Measurements from ENCODE around the gene PRDM16. TPM values are rescaled to one million over a fixed set of nuclear protein-coding genes. Genes with fewer than 3 reads are reported as not detected.

Gene PRDM16
- total and polyA plus RNA-seq, 2 experiments from 2014 or later = 0.14 to 0.16 TPM

DNA sequence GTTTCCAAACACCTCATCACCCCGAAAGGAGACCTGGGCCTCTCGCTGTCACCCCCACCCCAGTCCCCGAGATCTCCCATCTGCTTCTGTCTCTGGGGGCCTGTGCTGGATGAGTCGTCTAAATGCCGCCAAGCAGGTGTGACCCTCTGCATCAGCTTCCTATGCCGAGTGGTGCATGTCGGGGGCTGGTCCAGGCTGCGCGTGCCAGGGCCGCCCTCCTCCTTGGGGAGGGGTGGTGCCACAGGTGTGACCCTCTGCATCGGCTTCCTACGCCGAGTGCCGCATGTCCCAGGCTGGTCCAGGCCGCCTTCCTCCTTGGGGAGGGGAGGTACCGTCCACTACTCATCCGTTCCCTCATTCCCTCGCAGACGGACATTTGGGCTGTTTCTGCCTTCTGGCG lies 115.7 kb downstream of the PRDM16 start:
- H3K36me3 ChIP-seq (ENCODE audit: insufficient read depth) = no peaks in the 10 kb centered on the region
- H3K27me3 Mint-ChIP-seq (ENCODE audit: insufficient read depth, low read depth, poor library complexity) = peaks cover 10% of the 10 kb centered on the region
- no peak overlapping the region for H3K4me3 ChIP-seq
- no peaks in the 10 kb centered on the region; the same call in 1 of the 3 replicates for H3K4me1 Mint-ChIP-seq
- no peak overlapping the region for H3K4me3 Mint-ChIP-seq
- H3F3A ChIP-seq (replicated peaks; ENCODE audit: low read depth) = peaks cover 9% of the 10 kb centered on the region; the same call in 1 of the 2 replicates
- TF ChIP-seq JUNB (IDR thresholded peaks at IDR 0.05; ENCODE audit: unreplicated experiment) (no peak), EZH2 (IDR thresholded peaks at IDR 0.05; ENCODE audit: low read depth, unreplicated experiment) (no peak), STAT1 (IDR thresholded peaks at IDR 0.05; ENCODE audit: unreplicated experiment) (no peak), NANOG (IDR thresholded peaks at IDR 0.05; ENCODE audit: borderline replicate concordance) (no peak), CREB1 (CRISPR knock-in tag; IDR thresholded peaks at IDR 0.05; ENCODE audit: low read depth) (no peak), POLR2AphosphoS5 (IDR thresholded peaks at IDR 0.05; ENCODE audit: low read depth) (no peak), ZNF114 (CRISPR knock-in tag; IDR thresholded peaks at IDR 0.05) (no peak), EZH2phosphoT487 (IDR thresholded peaks at IDR 0.05; ENCODE audit: unreplicated experiment) (no peak), ZNF331 (CRISPR knock-in tag; IDR thresholded peaks at IDR 0.05; ENCODE audit: low read depth) (no peak)
- TF ChIP-seq, protein P1, sequence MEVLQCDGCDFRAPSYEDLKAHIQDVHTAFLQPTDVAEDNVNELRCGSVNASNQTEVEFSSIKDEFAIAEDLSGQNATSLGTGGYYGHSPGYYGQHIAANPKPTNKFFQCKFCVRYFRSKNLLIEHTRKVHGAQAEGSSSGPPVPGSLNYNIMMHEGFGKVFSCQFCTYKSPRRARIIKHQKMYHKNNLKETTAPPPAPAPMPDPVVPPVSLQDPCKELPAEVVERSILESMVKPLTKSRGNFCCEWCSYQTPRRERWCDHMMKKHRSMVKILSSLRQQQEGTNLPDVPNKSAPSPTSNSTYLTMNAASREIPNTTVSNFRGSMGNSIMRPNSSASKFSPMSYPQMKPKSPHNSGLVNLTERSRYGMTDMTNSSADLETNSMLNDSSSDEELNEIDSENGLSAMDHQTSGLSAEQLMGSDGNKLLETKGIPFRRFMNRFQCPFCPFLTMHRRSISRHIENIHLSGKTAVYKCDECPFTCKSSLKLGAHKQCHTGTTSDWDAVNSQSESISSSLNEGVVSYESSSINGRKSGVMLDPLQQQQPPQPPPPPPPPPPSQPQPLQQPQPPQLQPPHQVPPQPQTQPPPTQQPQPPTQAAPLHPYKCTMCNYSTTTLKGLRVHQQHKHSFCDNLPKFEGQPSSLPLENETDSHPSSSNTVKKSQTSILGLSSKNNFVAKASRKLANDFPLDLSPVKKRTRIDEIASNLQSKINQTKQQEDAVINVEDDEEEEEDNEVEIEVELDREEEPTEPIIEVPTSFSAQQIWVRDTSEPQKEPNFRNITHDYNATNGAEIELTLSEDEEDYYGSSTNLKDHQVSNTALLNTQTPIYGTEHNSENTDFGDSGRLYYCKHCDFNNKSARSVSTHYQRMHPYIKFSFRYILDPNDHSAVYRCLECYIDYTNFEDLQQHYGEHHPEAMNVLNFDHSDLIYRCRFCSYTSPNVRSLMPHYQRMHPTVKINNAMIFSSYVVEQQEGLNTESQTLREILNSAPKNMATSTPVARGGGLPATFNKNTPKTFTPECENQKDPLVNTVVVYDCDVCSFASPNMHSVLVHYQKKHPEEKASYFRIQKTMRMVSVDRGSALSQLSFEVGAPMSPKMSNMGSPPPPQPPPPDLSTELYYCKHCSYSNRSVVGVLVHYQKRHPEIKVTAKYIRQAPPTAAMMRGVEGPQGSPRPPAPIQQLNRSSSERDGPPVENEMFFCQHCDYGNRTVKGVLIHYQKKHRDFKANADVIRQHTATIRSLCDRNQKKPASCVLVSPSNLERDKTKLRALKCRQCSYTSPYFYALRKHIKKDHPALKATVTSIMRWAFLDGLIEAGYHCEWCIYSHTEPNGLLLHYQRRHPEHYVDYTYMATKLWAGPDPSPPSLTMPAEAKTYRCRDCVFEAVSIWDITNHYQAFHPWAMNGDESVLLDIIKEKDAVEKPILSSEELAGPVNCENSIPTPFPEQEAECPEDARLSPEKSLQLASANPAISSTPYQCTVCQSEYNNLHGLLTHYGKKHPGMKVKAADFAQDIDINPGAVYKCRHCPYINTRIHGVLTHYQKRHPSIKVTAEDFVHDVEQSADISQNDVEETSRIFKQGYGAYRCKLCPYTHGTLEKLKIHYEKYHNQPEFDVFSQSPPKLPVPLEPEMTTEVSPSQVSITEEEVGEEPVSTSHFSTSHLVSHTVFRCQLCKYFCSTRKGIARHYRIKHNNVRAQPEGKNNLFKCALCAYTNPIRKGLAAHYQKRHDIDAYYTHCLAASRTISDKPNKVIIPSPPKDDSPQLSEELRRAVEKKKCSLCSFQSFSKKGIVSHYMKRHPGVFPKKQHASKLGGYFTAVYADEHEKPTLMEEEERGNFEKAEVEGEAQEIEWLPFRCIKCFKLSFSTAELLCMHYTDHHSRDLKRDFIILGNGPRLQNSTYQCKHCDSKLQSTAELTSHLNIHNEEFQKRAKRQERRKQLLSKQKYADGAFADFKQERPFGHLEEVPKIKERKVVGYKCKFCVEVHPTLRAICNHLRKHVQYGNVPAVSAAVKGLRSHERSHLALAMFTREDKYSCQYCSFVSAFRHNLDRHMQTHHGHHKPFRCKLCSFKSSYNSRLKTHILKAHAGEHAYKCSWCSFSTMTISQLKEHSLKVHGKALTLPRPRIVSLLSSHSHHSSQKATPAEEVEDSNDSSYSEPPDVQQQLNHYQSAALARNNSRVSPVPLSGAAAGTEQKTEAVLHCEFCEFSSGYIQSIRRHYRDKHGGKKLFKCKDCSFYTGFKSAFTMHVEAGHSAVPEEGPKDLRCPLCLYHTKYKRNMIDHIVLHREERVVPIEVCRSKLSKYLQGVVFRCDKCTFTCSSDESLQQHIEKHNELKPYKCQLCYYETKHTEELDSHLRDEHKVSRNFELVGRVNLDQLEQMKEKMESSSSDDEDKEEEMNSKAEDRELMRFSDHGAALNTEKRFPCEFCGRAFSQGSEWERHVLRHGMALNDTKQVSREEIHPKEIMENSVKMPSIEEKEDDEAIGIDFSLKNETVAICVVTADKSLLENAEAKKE (CRISPR knock-in tag; IDR thresholded peaks at IDR 0.05) = no peak
- TF ChIP-seq, protein P2, sequence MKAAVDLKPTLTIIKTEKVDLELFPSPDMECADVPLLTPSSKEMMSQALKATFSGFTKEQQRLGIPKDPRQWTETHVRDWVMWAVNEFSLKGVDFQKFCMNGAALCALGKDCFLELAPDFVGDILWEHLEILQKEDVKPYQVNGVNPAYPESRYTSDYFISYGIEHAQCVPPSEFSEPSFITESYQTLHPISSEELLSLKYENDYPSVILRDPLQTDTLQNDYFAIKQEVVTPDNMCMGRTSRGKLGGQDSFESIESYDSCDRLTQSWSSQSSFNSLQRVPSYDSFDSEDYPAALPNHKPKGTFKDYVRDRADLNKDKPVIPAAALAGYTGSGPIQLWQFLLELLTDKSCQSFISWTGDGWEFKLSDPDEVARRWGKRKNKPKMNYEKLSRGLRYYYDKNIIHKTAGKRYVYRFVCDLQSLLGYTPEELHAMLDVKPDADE (IDR thresholded peaks at IDR 0.05) = no peak
- TF ChIP-seq, protein P3, sequence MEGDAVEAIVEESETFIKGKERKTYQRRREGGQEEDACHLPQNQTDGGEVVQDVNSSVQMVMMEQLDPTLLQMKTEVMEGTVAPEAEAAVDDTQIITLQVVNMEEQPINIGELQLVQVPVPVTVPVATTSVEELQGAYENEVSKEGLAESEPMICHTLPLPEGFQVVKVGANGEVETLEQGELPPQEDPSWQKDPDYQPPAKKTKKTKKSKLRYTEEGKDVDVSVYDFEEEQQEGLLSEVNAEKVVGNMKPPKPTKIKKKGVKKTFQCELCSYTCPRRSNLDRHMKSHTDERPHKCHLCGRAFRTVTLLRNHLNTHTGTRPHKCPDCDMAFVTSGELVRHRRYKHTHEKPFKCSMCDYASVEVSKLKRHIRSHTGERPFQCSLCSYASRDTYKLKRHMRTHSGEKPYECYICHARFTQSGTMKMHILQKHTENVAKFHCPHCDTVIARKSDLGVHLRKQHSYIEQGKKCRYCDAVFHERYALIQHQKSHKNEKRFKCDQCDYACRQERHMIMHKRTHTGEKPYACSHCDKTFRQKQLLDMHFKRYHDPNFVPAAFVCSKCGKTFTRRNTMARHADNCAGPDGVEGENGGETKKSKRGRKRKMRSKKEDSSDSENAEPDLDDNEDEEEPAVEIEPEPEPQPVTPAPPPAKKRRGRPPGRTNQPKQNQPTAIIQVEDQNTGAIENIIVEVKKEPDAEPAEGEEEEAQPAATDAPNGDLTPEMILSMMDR (conservative IDR thresholded peaks at IDR 0.05; ENCODE audit: low read depth in 2 of 2) = no peak
- TF ChIP-seq, protein P4, sequence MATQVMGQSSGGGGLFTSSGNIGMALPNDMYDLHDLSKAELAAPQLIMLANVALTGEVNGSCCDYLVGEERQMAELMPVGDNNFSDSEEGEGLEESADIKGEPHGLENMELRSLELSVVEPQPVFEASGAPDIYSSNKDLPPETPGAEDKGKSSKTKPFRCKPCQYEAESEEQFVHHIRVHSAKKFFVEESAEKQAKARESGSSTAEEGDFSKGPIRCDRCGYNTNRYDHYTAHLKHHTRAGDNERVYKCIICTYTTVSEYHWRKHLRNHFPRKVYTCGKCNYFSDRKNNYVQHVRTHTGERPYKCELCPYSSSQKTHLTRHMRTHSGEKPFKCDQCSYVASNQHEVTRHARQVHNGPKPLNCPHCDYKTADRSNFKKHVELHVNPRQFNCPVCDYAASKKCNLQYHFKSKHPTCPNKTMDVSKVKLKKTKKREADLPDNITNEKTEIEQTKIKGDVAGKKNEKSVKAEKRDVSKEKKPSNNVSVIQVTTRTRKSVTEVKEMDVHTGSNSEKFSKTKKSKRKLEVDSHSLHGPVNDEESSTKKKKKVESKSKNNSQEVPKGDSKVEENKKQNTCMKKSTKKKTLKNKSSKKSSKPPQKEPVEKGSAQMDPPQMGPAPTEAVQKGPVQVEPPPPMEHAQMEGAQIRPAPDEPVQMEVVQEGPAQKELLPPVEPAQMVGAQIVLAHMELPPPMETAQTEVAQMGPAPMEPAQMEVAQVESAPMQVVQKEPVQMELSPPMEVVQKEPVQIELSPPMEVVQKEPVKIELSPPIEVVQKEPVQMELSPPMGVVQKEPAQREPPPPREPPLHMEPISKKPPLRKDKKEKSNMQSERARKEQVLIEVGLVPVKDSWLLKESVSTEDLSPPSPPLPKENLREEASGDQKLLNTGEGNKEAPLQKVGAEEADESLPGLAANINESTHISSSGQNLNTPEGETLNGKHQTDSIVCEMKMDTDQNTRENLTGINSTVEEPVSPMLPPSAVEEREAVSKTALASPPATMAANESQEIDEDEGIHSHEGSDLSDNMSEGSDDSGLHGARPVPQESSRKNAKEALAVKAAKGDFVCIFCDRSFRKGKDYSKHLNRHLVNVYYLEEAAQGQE (IDR thresholded peaks at IDR 0.05; ENCODE audit: unreplicated experiment) = no peak
- no peaks in the 10 kb centered on the region for H3K4me1 ChIP-seq (ENCODE audit: insufficient read depth)
- H3K27ac Mint-ChIP-seq = no peak overlapping the region
- ATAC-seq (no peak), DNase-seq (ENCODE audit: low spot score) (no peak)
- peaks cover 3% of the 10 kb centered on the region; the same call in 2 of the 3 replicates for H3K9me3 Mint-ChIP-seq
- H2AFZ ChIP-seq = no peak overlapping the region
- no peaks in the 10 kb centered on the region; the same call in 1 of the 3 replicates for H3K36me3 Mint-ChIP-seq (ENCODE audit: low read depth)
- H3K27ac ChIP-seq (ENCODE audit: low read depth) = no peak overlapping the region
- H3K79me2 ChIP-seq (replicated peaks; ENCODE audit: insufficient read depth) = no peaks in the 10 kb centered on the region
- H3K4me2 ChIP-seq = no peak overlapping the region
- no peaks in the 10 kb centered on the region for H3K9me2 ChIP-seq (ENCODE audit: insufficient read depth)
- no peaks in the 10 kb centered on the region for H3K27me3 ChIP-seq (ENCODE audit: insufficient read depth)
- no peaks in the 10 kb centered on the region for H4K20me1 ChIP-seq (replicated peaks; ENCODE audit: insufficient read depth)

Data from GM23338 (cell line).